DND-41 (cell line): Measurements from ENCODE around the gene NETO1.

Experiments
- ATAC-seq: fragments of 200-7000 bp; cut with Tn5 transposase; 3 replicates; pipeline ENCODE4 v1.9.1; 2021; ENCODE audit warnings: low read depth; ENCODE audit not compliant: insufficient read depth
- DNase-seq: peaks from one replicate; pipeline ENCODE4 v3.0.0-alpha.2; 2020
- H2AFZ ChIP-seq: 2 replicates; pipeline ENCODE4 v1.6.0; 2012; ENCODE audit warnings: low read depth, low read length
- H3K27ac ChIP-seq: 2 replicates; pipeline ENCODE4 v1.5.1; 2012; ENCODE audit warnings: low read length, inconsistent platforms
- H3K27me3 ChIP-seq: fragments of 200-600 bp; sonication (generic); 2 replicates; pipeline ENCODE4 v1.6.0; 2012; ENCODE audit warnings: low read length, mild to moderate bottlenecking, inconsistent platforms; ENCODE audit not compliant: insufficient read depth, poor library complexity
- H3K36me3 ChIP-seq: 2 replicates; pipeline ENCODE4 v1.5.1; 2012; ENCODE audit warnings: low read length, inconsistent platforms; ENCODE audit not compliant: insufficient read depth
- H3K4me1 ChIP-seq: 2 replicates; pipeline ENCODE4 v1.5.1; 2012; ENCODE audit warnings: mild to moderate bottlenecking, low read length; ENCODE audit not compliant: insufficient read depth
- H3K4me2 ChIP-seq: 2 replicates; pipeline ENCODE4 v1.6.0; 2012; ENCODE audit warnings: mild to moderate bottlenecking, moderate library complexity, low read length, inconsistent platforms; ENCODE audit not compliant: insufficient read depth
- H3K4me3 ChIP-seq, 2 experiments: fragments of 200-600 bp in 1 of 2; shearing (Covaris generic) in 1 of 2; 2 replicates each; pipeline ENCODE4 v1.5.1; 2012 to 2016; ENCODE audit warnings: inconsistent platforms in 2 of 2, low read length in 2 of 2, mild to moderate bottlenecking in 2 of 2, low read depth in 1 of 2, moderate library complexity in 1 of 2
- H3K79me2 ChIP-seq: 2 replicates; pipeline ENCODE4 v1.6.0; 2012; ENCODE audit warnings: low read length, inconsistent platforms; ENCODE audit not compliant: insufficient read depth
- H3K9ac ChIP-seq: 2 replicates; pipeline ENCODE4 v1.6.0; 2012; ENCODE audit warnings: low read depth, mild to moderate bottlenecking, inconsistent platforms, low read length, moderate library complexity
- H3K9me3 ChIP-seq: 2 replicates; pipeline ENCODE4 v1.5.1; 2012; ENCODE audit warnings: low read length, moderate library complexity, mild to moderate bottlenecking, inconsistent platforms; ENCODE audit not compliant: insufficient read depth, severe bottlenecking
- H4K20me1 ChIP-seq: 2 replicates; pipeline ENCODE4 v1.6.0; 2012; ENCODE audit warnings: low read length; ENCODE audit not compliant: insufficient read depth
- CTCF ChIP-seq: IDR thresholded peaks from 2 replicates; pipeline ENCODE4 v1.5.1; 2012; ENCODE audit warnings: borderline replicate concordance, low read length, moderate library complexity, mild to moderate bottlenecking; ENCODE audit not compliant: poor library complexity, severe bottlenecking; ENCODE audit errors: extremely low read depth
- EZH2 ChIP-seq: IDR thresholded peaks from 3 replicates; pipeline ENCODE4 v1.6.1; 2012; ENCODE audit warnings: borderline replicate concordance, low read depth, mild to moderate bottlenecking, moderate library complexity, low read length, inconsistent platforms; ENCODE audit not compliant: severe bottlenecking

The NETO1 gene

GRCh38 chr18:72774914-72775313, 92.9 kb downstream of the NETO1 start:
- Histone ChIP-seq H3K4me1 (no peaks in the 10 kb centered on the region), H3K27me3 (no peaks in the 10 kb centered on the region), H3K79me2 (no peaks in the 10 kb centered on the region), H3K36me3 (no peaks in the 10 kb centered on the region; the same call in 1 of the 2 replicates), H3K4me2 (no peak overlapping the region), H4K20me1 (no peaks in the 10 kb centered on the region), H2AFZ (no peak overlapping the region), H3K9me3 (no peaks in the 10 kb centered on the region), H3K27ac (no peak overlapping the region), H3K9ac (no peak overlapping the region), H3K4me3 (no peak overlapping the region)
- no peak for DNase-seq
- no peak for ATAC-seq
- no peak for TF ChIP-seq CTCF
- TF ChIP-seq EZH2: no peak

- Histone ChIP-seq H2AFZ (no peak overlapping the region), H3K4me2 (no peak overlapping the region), H3K36me3 (peaks cover 8% of the 10 kb centered on the region; the same call in 1 of the 2 replicates), H3K27me3 (no peaks in the 10 kb centered on the region), H3K4me1 (no peaks in the 10 kb centered on the region), H3K27ac (no peak overlapping the region), H3K79me2 (no peaks in the 10 kb centered on the region), H3K9ac (no peak overlapping the region), H3K9me3 (no peaks in the 10 kb centered on the region), H3K4me3 (no peak overlapping the region), H4K20me1 (no peaks in the 10 kb centered on the region)
- TF ChIP-seq EZH2: no peak
- TF ChIP-seq CTCF: no peak
- ATAC-seq (no peak), DNase-seq (no peak)
Measured at GRCh38 chr18:72772916-72773315, 94.9 kb downstream of the NETO1 start.

- no peak overlapping the region for H3K27ac ChIP-seq
- H3K4me2 ChIP-seq: no peak overlapping the region
- H3K4me3 ChIP-seq: no peak overlapping the region
- H4K20me1 ChIP-seq: no peaks in the 10 kb centered on the region
- DNase-seq (no peak), ATAC-seq (no peak)
- no peaks in the 10 kb centered on the region for H3K9me3 ChIP-seq
- H3K79me2 ChIP-seq: no peaks in the 10 kb centered on the region
- H3K9ac ChIP-seq: no peak overlapping the region
- H3K36me3 ChIP-seq: peaks cover 8% of the 10 kb centered on the region; the same call in 1 of the 2 replicates
- H2AFZ ChIP-seq: no peak overlapping the region
- H3K27me3 ChIP-seq: no peaks in the 10 kb centered on the region
- H3K4me1 ChIP-seq: no peaks in the 10 kb centered on the region
- TF ChIP-seq EZH2: no peak
- peak; percentile 5 for TF ChIP-seq CTCF
Measured at GRCh38 chr18:72768681-72769229, 99.0 kb downstream of the NETO1 start.
